IMR-90 (cell line): Measurements from ENCODE around the gene SELENOV. TPM values are rescaled to one million over a fixed set of nuclear protein-coding genes. Genes with fewer than 3 reads are reported as not detected.

Experiments used
- ATAC-seq: fragments of 200-7000 bp; cut with Tn5 transposase; 2 replicates; pipeline ENCODE4 v1.9.1; 2020; ENCODE audit warnings: low read depth, mild to moderate bottlenecking, moderate library complexity
- BruUV-seq: library from RNA; stranded (reverse); fragments of 400-500 nt; replicated peaks from 2 replicates; lab custom pipeline; 2021; lab: Mats Ljungman, UMichigan
- CTCF ChIA-PET: fragments of 300-600 bp; formaldehyde crosslinking; extraction: SDS; loops from one replicate; lab custom pipeline; 2021; ENCODE audit warnings: antibody characterized with exemption; lab: Yijun Ruan, JAX
- POLR2A ChIA-PET: fragments of 300-600 bp; sonication (Branson Sonifier 250); formaldehyde crosslinking; loops from one replicate; lab custom pipeline; 2022; ENCODE audit warnings: antibody characterized with exemption; ENCODE audit not compliant: unreplicated experiment; lab: Charles Lee
- DNase-seq: peaks from one replicate; pipeline ENCODE4 v3.0.0; 2013
- H2AFZ ChIP-seq: replicated peaks from 2 replicates; pipeline ENCODE3; 2013; ENCODE audit warnings: low read length, mild to moderate bottlenecking; ENCODE audit not compliant: poor library complexity
- H2AK5ac ChIP-seq: 2 replicates; pipeline ENCODE4 v1.6.1; 2013; ENCODE audit warnings: low read depth, low read length, inconsistent platforms
- H2AK9ac ChIP-seq: replicated peaks from 2 replicates; pipeline ENCODE3; 2013; ENCODE audit warnings: mild to moderate bottlenecking, low read depth, low read length, moderate library complexity; ENCODE audit not compliant: poor library complexity
- H2BK120ac ChIP-seq: 2 replicates; pipeline ENCODE4 v1.6.1; 2013; ENCODE audit warnings: low read depth, low read length, inconsistent platforms
- H2BK15ac ChIP-seq: 3 replicates; pipeline ENCODE4 v1.6.1; 2013; ENCODE audit warnings: low read depth, low read length, inconsistent platforms
- H2BK20ac ChIP-seq: 2 replicates; pipeline ENCODE4 v1.6.1; 2013; ENCODE audit warnings: low read depth, mild to moderate bottlenecking, inconsistent platforms, low read length, moderate library complexity
- H2BK5ac ChIP-seq: 2 replicates; pipeline ENCODE4 v1.6.1; 2013; ENCODE audit warnings: mild to moderate bottlenecking, low read depth, low read length, inconsistent platforms; ENCODE audit not compliant: poor library complexity, severe bottlenecking
- H3K14ac ChIP-seq: replicated peaks from 2 replicates; pipeline ENCODE4 v1.6.1; 2013; ENCODE audit warnings: low read depth, low read length, inconsistent platforms
- H3K18ac ChIP-seq: 2 replicates; pipeline ENCODE4 v1.6.1; 2013; ENCODE audit warnings: low read depth, low read length, control low read depth
- H3K23ac ChIP-seq: 2 replicates; pipeline ENCODE4 v1.6.1; 2013; ENCODE audit warnings: low read depth, low read length, inconsistent platforms
- H3K27ac ChIP-seq: 2 replicates; pipeline ENCODE4 v1.5.1; 2013; ENCODE audit warnings: mild to moderate bottlenecking, control low read depth, low read length; ENCODE audit not compliant: insufficient read depth
- H3K27me3 ChIP-seq: 2 replicates; pipeline ENCODE4 v1.6.1; 2013; ENCODE audit warnings: low read length; ENCODE audit not compliant: control insufficient read depth, insufficient read depth
- H3K36me3 ChIP-seq: 2 replicates; pipeline ENCODE4 v1.6.1; 2013; ENCODE audit warnings: low read length, mixed read lengths; ENCODE audit not compliant: control insufficient read depth, insufficient read depth
- H3K4ac ChIP-seq: 2 replicates; pipeline ENCODE4 v1.6.1; 2013; ENCODE audit warnings: low read depth, low read length, inconsistent platforms
- H3K4me1 ChIP-seq: 2 replicates; pipeline ENCODE4 v1.6.1; 2013; ENCODE audit warnings: low read length, mixed read lengths; ENCODE audit not compliant: control insufficient read depth, insufficient read depth
- H3K4me2 ChIP-seq: 2 replicates; pipeline ENCODE4 v1.6.1; 2013; ENCODE audit warnings: low read depth, mild to moderate bottlenecking, control low read depth, low read length, moderate library complexity
- H3K4me3 ChIP-seq: 2 replicates; pipeline ENCODE4 v1.5.1; 2013; ENCODE audit warnings: low read depth, mild to moderate bottlenecking, control low read depth, low read length, moderate library complexity; ENCODE audit not compliant: insufficient read depth
- H3K56ac ChIP-seq: 2 replicates; pipeline ENCODE4 v1.6.1; 2013; ENCODE audit warnings: low read length, inconsistent platforms; ENCODE audit not compliant: insufficient read depth; ENCODE audit errors: extremely low read depth
- H3K79me1 ChIP-seq, 2 experiments: 2 replicates each; pipeline ENCODE4 v1.6.1; 2013; ENCODE audit warnings: low read length in 2 of 2, inconsistent platforms in 1 of 2, low read depth in 1 of 2
- H3K9ac ChIP-seq: 2 replicates; pipeline ENCODE4 v1.6.1; 2013; ENCODE audit warnings: low read depth, low read length, control low read depth
- H3K9me1 ChIP-seq: 2 replicates; pipeline ENCODE4 v1.6.1; 2013; ENCODE audit warnings: low read length, inconsistent platforms; ENCODE audit not compliant: insufficient read depth
- H3K9me3 ChIP-seq: 2 replicates; pipeline ENCODE4 v1.6.1; 2013; ENCODE audit warnings: low read length; ENCODE audit not compliant: control insufficient read depth, insufficient read depth
- H4K20me1 ChIP-seq: 2 replicates; pipeline ENCODE4 v1.6.1; 2013; ENCODE audit warnings: low read length, inconsistent platforms; ENCODE audit not compliant: insufficient read depth
- H4K5ac ChIP-seq: 2 replicates; pipeline ENCODE4 v1.6.1; 2013; ENCODE audit warnings: mild to moderate bottlenecking, low read depth, low read length, control low read depth
- H4K8ac ChIP-seq, 2 experiments: 2 replicates each; pipeline ENCODE4 v1.6.1; 2013; ENCODE audit warnings: low read depth in 2 of 2, low read length in 2 of 2, control low read depth in 1 of 2, inconsistent platforms in 1 of 2
- H4K91ac ChIP-seq: 2 replicates; pipeline ENCODE4 v1.6.1; 2013; ENCODE audit warnings: low read depth, low read length, inconsistent platforms; ENCODE audit not compliant: insufficient read depth
- BHLHE40 ChIP-seq: fragments of 150-350 bp; IDR thresholded peaks from 2 replicates; pipeline ENCODE4 v1.6.1; 2016; ENCODE audit warnings: mild to moderate bottlenecking, low read depth, low read length
- CEBPB ChIP-seq: IDR thresholded peaks from 2 replicates; pipeline ENCODE4 v1.6.1; 2012; ENCODE audit warnings: low read depth, low read length, improper control_type of control experiment
- CHD1 ChIP-seq: IDR thresholded peaks from 2 replicates; pipeline ENCODE4 v1.6.1; 2012; ENCODE audit warnings: low read depth, low read length, improper control_type of control experiment
- CTCF ChIP-seq: conservative IDR thresholded peaks from 2 replicates; pipeline ENCODE4 v1.5.1; 2012; ENCODE audit warnings: mild to moderate bottlenecking, low read depth, low read length, improper control_type of control experiment
- ELK1 ChIP-seq: fragments of 150-350 bp; IDR thresholded peaks from 2 replicates; pipeline ENCODE4 v1.6.1; 2016; ENCODE audit warnings: low read depth, mild to moderate bottlenecking, low read length, moderate library complexity, borderline replicate concordance
- FOS ChIP-seq: fragments of 150-350 bp; IDR thresholded peaks from 2 replicates; pipeline ENCODE4 v1.6.1; 2016; ENCODE audit warnings: low read depth, low read length
- MAFK ChIP-seq: IDR thresholded peaks from 2 replicates; pipeline ENCODE4 v1.6.1; 2012; ENCODE audit warnings: low read depth, low read length, improper control_type of control experiment
- MAZ ChIP-seq: IDR thresholded peaks from 2 replicates; pipeline ENCODE4 v1.6.1; 2012; ENCODE audit warnings: low read depth, mild to moderate bottlenecking, low read length, improper control_type of control experiment, moderate library complexity, borderline replicate concordance
- MXI1 ChIP-seq: IDR thresholded peaks from 2 replicates; pipeline ENCODE4 v1.6.1; 2012; ENCODE audit warnings: low read depth, mild to moderate bottlenecking, low read length, moderate library complexity, borderline replicate concordance
- NFE2L2 ChIP-seq: fragments of 150-350 bp; IDR thresholded peaks from 2 replicates; pipeline ENCODE4 v1.6.1; 2016; ENCODE audit warnings: low read depth, mild to moderate bottlenecking, low read length
- POLR2A ChIP-seq: IDR thresholded peaks from 2 replicates; pipeline ENCODE4 v1.6.1; 2012; ENCODE audit warnings: mild to moderate bottlenecking, low read depth, low read length
- RAD21 ChIP-seq: IDR thresholded peaks from 2 replicates; pipeline ENCODE4 v1.6.1; 2012; ENCODE audit warnings: low read length, improper control_type of control experiment
- RCOR1 ChIP-seq: IDR thresholded peaks from 2 replicates; pipeline ENCODE4 v1.6.1; 2012; ENCODE audit warnings: mild to moderate bottlenecking, low read length, improper control_type of control experiment; ENCODE audit not compliant: insufficient replicate concordance
- RFX5 ChIP-seq: IDR thresholded peaks from 2 replicates; pipeline ENCODE4 v1.8.0; 2012; ENCODE audit warnings: low read depth, mild to moderate bottlenecking, low read length, moderate library complexity
- SMC3 ChIP-seq: fragments of 150-350 bp; IDR thresholded peaks from 2 replicates; pipeline ENCODE4 v1.6.1; 2016; ENCODE audit warnings: low read depth, mild to moderate bottlenecking, antibody characterized with exemption, low read length, moderate library complexity
- USF2 ChIP-seq: fragments of 150-350 bp; IDR thresholded peaks from 2 replicates; pipeline ENCODE4 v1.6.1; 2017; ENCODE audit warnings: mild to moderate bottlenecking, antibody characterized with exemption, low read length, low read depth
- WGBS, 2 experiments: methylation state at CpG; one replicate each; pipeline versions ENCODE4 v1.1.5 to v1.1.7; 2013; ENCODE audit warnings: missing lambda C conversion rate in 2 of 2; ENCODE audit not compliant: insufficient read length in 1 of 2; ENCODE audit errors: extremely low coverage in 2 of 2; 5-methylcytosine and 5-hydroxymethylcytosine counted together
- dilution Hi-C: fragments of 300-500 bp; cut with HindIII; formaldehyde crosslinking; loops from one replicate; pipeline ENCODE4 v1.14.3; 2018; ENCODE audit warnings: low sequenced_read_pairs; ENCODE audit not compliant: unreplicated experiment
- in situ Hi-C: fragments of 300-500 bp; cut with MboI; formaldehyde crosslinking; loops from 3 replicates; pipeline ENCODE4 v1.14.3; 2019; ENCODE audit warnings: low sequenced_read_pairs, inconsistent platforms, mixed read lengths
- intact Hi-C: fragments of 100-400 bp; cut with micrococcal nuclease; formaldehyde crosslinking; loops from 2 replicates; pipeline ENCODE4 v1.10.0; 2022
- polyA plus RNA-seq, 3 experiments: library from polyadenylated mRNA; depleted of rRNA; stranded (reverse); fragments of >200 nt; gene quantifications; 2 replicates each; pipeline ENCODE4 v1.2.3, GENCODE V29; 2012; ENCODE audit warnings: low replicate concordance in 1 of 3
- total RNA-seq: library from RNA; depleted of rRNA; stranded (reverse); fragments of >200 nt; gene quantifications from 2 replicates; pipeline ENCODE4 v1.2.3, GENCODE V29; 2012

The SELENOV gene
- total and polyA plus RNA-seq, 2 of the 4 experiments (the other 2 are of a cell fraction), result not detected

GRCh38 chr19:39509233-39509632, 5.7 kb upstream of the SELENOV start:
- H2AK5ac ChIP-seq, result no peak overlapping the region
- H4K20me1 ChIP-seq, result no peaks in the 10 kb centered on the region
- in situ Hi-C loops, result no loop called here
- dilution Hi-C loops, result no loop called here
- H4K91ac ChIP-seq, result no peak overlapping the region
- H4K5ac ChIP-seq, result no peak overlapping the region
- DNase-seq (no peak), ATAC-seq (no peak)
- intact Hi-C loops, result no loop called here
- peaks cover 5% of the 10 kb centered on the region for H3K9me3 ChIP-seq
- no peak overlapping the region for H2BK120ac ChIP-seq
- no peak overlapping the region for H3K18ac ChIP-seq
- no peak overlapping the region for H2BK20ac ChIP-seq
- H2AFZ ChIP-seq, result no peak overlapping the region
- POLR2A ChIA-PET, result no interaction called here
- H3K9me1 ChIP-seq, result peaks cover 3% of the 10 kb centered on the region; the same call in 1 of the 2 replicates
- CTCF ChIA-PET, result interaction anchor here (0.9 kb wide), 1 partner anchor 23 kb away, joined by 3 read pairs; the partner anchor contains the start of gene EID2B
- no peak overlapping the region for H3K9ac ChIP-seq
- no CpG with 5 or more reads among the region's 2 CpGs for WGBS, 2 experiments
- H3K14ac ChIP-seq, result no peak overlapping the region
- no peak overlapping the region for H3K27ac ChIP-seq
- no peak overlapping the region for H3K56ac ChIP-seq
- H3K36me3 ChIP-seq, result no peaks in the 10 kb centered on the region
- no peak overlapping the region for H3K4me2 ChIP-seq
- no peak overlapping the region for H2BK15ac ChIP-seq
- BruUV-seq, result no TSS peak
- H3K79me1 ChIP-seq, result no peaks in the 10 kb centered on the region
- H3K23ac ChIP-seq, result no peak overlapping the region
- H3K4me3 ChIP-seq, result no peak overlapping the region
- H3K4ac ChIP-seq, result no peak overlapping the region
- no peak overlapping the region for H2AK9ac ChIP-seq
- peaks cover 35% of the 10 kb centered on the region for H3K27me3 ChIP-seq
- H4K8ac ChIP-seq, result no peak overlapping the region
- no peaks in the 10 kb centered on the region for H3K4me1 ChIP-seq
- H2BK5ac ChIP-seq, result no peak overlapping the region
- TF ChIP-seq CHD1 (no peak), ELK1 (no peak), BHLHE40 (no peak), FOS (no peak), RAD21 (no peak), NFE2L2 (no peak), POLR2A (no peak), RFX5 (no peak), USF2 (no peak), RCOR1 (no peak), MAFK (no peak), MXI1 (no peak), MAZ (no peak), CTCF (no peak), SMC3 (no peak), CEBPB (no peak)
